PC-3 (cell line): ENCODE results near the gene YPEL2. TPM values are rescaled to one million over a fixed set of nuclear protein-coding genes. Genes with fewer than 3 reads are reported as not detected.

ENCODE experiments used
- ATAC-seq: fragments of 200-7000 bp; cut with Tn5 transposase; 2 replicates; pipeline ENCODE4 v1.9.1; 2020; ENCODE audit warnings: mild to moderate bottlenecking, moderate library complexity
- BruUV-seq: library from RNA; stranded (reverse); fragments of 400-500 nt; replicated peaks from 2 replicates; lab custom pipeline; 2021; lab: Mats Ljungman, UMichigan
- CTCF ChIA-PET: fragments of 300-600 bp; sonication (Branson Sonifier 250); formaldehyde crosslinking; loops from one replicate; lab custom pipeline; 2022; ENCODE audit warnings: antibody characterized with exemption; lab: Charles Lee
- POLR2A ChIA-PET: fragments of 300-600 bp; sonication (Branson Sonifier 250); formaldehyde crosslinking; loops from one replicate; lab custom pipeline; 2022; ENCODE audit warnings: antibody characterized with exemption; ENCODE audit not compliant: unreplicated experiment; lab: Charles Lee
- DNase-seq: peaks from one replicate; pipeline ENCODE4 v3.0.0-alpha.2; 2015
- H2AFZ ChIP-seq: fragments of 300-600 bp; sonication (generic); 2 replicates; pipeline ENCODE4 v1.6.0; 2016; ENCODE audit warnings: antibody characterized with exemption, low read length
- H3F3A ChIP-seq: fragments of 300-600 bp; sonication (generic); one replicate; pipeline ENCODE4 v1.6.0; 2017; ENCODE audit warnings: antibody characterized with exemption, low read length, control low read depth, mild to moderate bottlenecking; ENCODE audit not compliant: unreplicated experiment
- H3K27ac ChIP-seq: fragments of 300-600 bp; sonication (generic); 2 replicates; pipeline ENCODE4 v1.5.1; 2016; ENCODE audit warnings: mild to moderate bottlenecking, low read length
- H3K27me3 ChIP-seq: fragments of 300-600 bp; sonication (generic); 2 replicates; pipeline ENCODE4 v1.6.1; 2016; ENCODE audit warnings: low read length, mixed read lengths
- H3K36me3 ChIP-seq: fragments of 300-600 bp; sonication (generic); 2 replicates; pipeline ENCODE4 v1.6.1; 2016; ENCODE audit warnings: low read depth, mixed run types, low read length, mixed read lengths
- H3K4me1 ChIP-seq: fragments of 300-600 bp; sonication (generic); 2 replicates; pipeline ENCODE4 v1.5.1; 2016; ENCODE audit warnings: low read length; ENCODE audit not compliant: insufficient read depth
- H3K4me2 ChIP-seq: fragments of 300-600 bp; sonication (generic); 2 replicates; pipeline ENCODE4 v1.6.0; 2016; ENCODE audit warnings: low read length
- H3K4me3 ChIP-seq: fragments of 300-600 bp; sonication (generic); 2 replicates; pipeline ENCODE4 v1.5.1; 2016; ENCODE audit warnings: mild to moderate bottlenecking, low read length, mixed read lengths
- H3K79me2 ChIP-seq: fragments of 300-600 bp; sonication (generic); 2 replicates; pipeline ENCODE4 v1.6.1; 2017; ENCODE audit warnings: low read length, mixed read lengths
- H3K9ac ChIP-seq: fragments of 300-600 bp; sonication (generic); 2 replicates; pipeline ENCODE4 v1.6.0; 2016; ENCODE audit warnings: mild to moderate bottlenecking, low read length
- H3K9me2 ChIP-seq: fragments of 300-600 bp; sonication (generic); replicated peaks from 2 replicates; pipeline ENCODE4 v1.6.1; 2016; ENCODE audit warnings: mixed run types, low read length, mixed read lengths
- H3K9me3 ChIP-seq: fragments of 300-600 bp; sonication (generic); 2 replicates; pipeline ENCODE4 v1.6.1; 2016; ENCODE audit warnings: low read length, mixed read lengths
- H4K20me1 ChIP-seq: fragments of 300-600 bp; sonication (generic); 2 replicates; pipeline ENCODE4 v1.6.1; 2016; ENCODE audit warnings: low read length, mixed read lengths
- CTCF ChIP-seq: fragments of 300-600 bp; sonication (generic); conservative IDR thresholded peaks from 2 replicates; pipeline ENCODE4 v1.5.1; 2017; ENCODE audit warnings: antibody characterized with exemption, low read depth, mild to moderate bottlenecking, low read length
- EZH2 ChIP-seq: fragments of 300-600 bp; sonication (generic); IDR thresholded peaks from one replicate; pipeline ENCODE4 v1.6.1; 2017; ENCODE audit warnings: antibody characterized with exemption, mild to moderate bottlenecking, low read length; ENCODE audit not compliant: unreplicated experiment
- EZH2phosphoT487 ChIP-seq: fragments of 300-600 bp; sonication (generic); IDR thresholded peaks from 2 replicates; pipeline ENCODE4 v1.6.1; 2018; ENCODE audit warnings: mild to moderate bottlenecking, antibody characterized with exemption, low read length, borderline replicate concordance
- intact Hi-C: fragments of 100-400 bp; cut with micrococcal nuclease; formaldehyde crosslinking; loops from 2 replicates; pipeline ENCODE4 v1.9.0; 2023
- total RNA-seq: library from RNA; depleted of rRNA; stranded (reverse); fragments of >200 nt; gene quantifications from 2 replicates; pipeline ENCODE4 v1.2.3, GENCODE V29; 2014

The YPEL2 gene
- total RNA-seq, 1 experiment from 2014 or later: 0.47 TPM

DNA sequence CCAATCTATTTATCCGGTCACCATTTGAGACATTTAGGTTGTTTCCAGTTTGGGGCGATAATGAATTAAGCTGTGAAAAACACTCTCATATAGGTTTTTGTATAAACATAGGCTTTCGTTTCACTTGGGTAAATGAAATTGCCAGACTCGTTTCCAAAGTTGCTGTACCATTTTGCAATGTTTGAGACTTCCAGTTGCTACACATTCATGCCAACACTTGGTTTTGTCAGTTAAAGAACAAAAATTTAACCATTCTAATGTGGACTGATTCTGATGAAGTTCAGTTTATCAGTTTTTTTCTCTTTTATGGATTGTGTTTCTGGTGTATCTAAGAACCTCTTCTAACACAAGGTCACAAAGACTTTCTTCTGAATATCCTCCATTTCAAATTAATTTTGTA is 52.4 kb downstream of the YPEL2 start:
- Histone ChIP-seq H2AFZ (no peak overlapping the region), H3F3A (no peaks in the 10 kb centered on the region), H3K36me3 (no peaks in the 10 kb centered on the region), H3K4me3 (no peak overlapping the region), H3K4me1 (no peaks in the 10 kb centered on the region), H3K9me3 (no peaks in the 10 kb centered on the region), H3K9ac (no peak overlapping the region), H3K9me2 (no peaks in the 10 kb centered on the region), H3K27ac (no peak overlapping the region), H3K79me2 (no peaks in the 10 kb centered on the region), H3K27me3 (no peaks in the 10 kb centered on the region), H4K20me1 (no peaks in the 10 kb centered on the region), H3K4me2 (no peak overlapping the region)
- ATAC-seq: no peak
- DNase-seq: no peak
- TF ChIP-seq EZH2: no peak
- TF ChIP-seq CTCF: no peak
- no peak for TF ChIP-seq EZH2phosphoT487
- no TSS peak for BruUV-seq
- intact Hi-C loops: no loop called here
- POLR2A ChIA-PET: no interaction called here
- CTCF ChIA-PET: no interaction called here

GRCh38 chr17:59387351-59388068 is 56.1 kb downstream of the YPEL2 start:
- Histone ChIP-seq H3F3A (no peaks in the 10 kb centered on the region), H3K4me2 (no peak overlapping the region), H3K9ac (no peak overlapping the region), H3K27me3 (no peaks in the 10 kb centered on the region), H3K9me2 (no peaks in the 10 kb centered on the region), H3K36me3 (no peaks in the 10 kb centered on the region), H3K4me1 (no peaks in the 10 kb centered on the region), H3K4me3 (no peak overlapping the region), H3K79me2 (no peaks in the 10 kb centered on the region), H3K27ac (no peak overlapping the region), H2AFZ (no peak overlapping the region), H3K9me3 (no peaks in the 10 kb centered on the region), H4K20me1 (no peaks in the 10 kb centered on the region)
- ATAC-seq (no peak), DNase-seq (no peak)
- no TSS peak for BruUV-seq
- CTCF ChIA-PET: no interaction called here
- intact Hi-C loops: no loop called here
- POLR2A ChIA-PET: no interaction called here
- no peak for TF ChIP-seq EZH2phosphoT487
- no peak for TF ChIP-seq CTCF
- TF ChIP-seq EZH2: no peak

DNA sequence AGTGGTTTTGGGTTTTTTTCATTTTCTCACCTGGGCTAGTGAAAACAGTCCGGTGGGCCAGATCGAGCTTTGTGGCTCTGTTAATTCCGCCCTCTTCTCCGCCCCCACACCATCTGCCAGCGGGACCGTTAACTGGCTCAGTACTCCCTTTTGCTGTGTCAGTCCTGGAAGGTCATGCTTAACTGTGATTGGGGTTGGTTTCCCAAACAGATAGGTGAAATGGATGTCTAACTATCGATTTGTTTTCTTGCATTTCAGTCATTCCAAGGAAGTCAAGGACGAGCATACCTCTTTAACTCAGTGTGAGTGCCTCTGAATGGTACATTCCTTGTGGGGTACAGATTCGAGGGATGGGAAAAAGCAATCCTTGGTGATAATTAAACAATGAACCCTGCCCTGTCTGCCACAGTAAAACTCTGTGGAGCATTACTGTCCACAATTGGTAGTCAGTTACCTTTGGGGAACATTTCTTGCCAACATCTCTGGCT is 56.7 kb downstream of the YPEL2 start:
- CTCF ChIA-PET: no interaction called here
- Histone ChIP-seq H3K4me2 (no peak overlapping the region), H4K20me1 (no peaks in the 10 kb centered on the region), H3K9ac (no peak overlapping the region), H3K36me3 (no peaks in the 10 kb centered on the region), H3F3A (no peaks in the 10 kb centered on the region), H3K27ac (no peak overlapping the region), H3K4me1 (no peaks in the 10 kb centered on the region), H3K79me2 (no peaks in the 10 kb centered on the region), H2AFZ (no peak overlapping the region), H3K4me3 (no peak overlapping the region), H3K9me2 (no peaks in the 10 kb centered on the region), H3K9me3 (no peaks in the 10 kb centered on the region), H3K27me3 (no peaks in the 10 kb centered on the region)
- POLR2A ChIA-PET: no interaction called here
- ATAC-seq: no peak
- BruUV-seq: no TSS peak
- intact Hi-C loops: no loop called here
- no peak for TF ChIP-seq CTCF
- no peak for TF ChIP-seq EZH2
- no peak for TF ChIP-seq EZH2phosphoT487
- no peak for DNase-seq
